ENCODE measurements around the gene MUC5B. TPM values are rescaled to one million over a fixed set of nuclear protein-coding genes. Genes with fewer than 3 reads are reported as not detected.

Gene MUC5B
- total RNA-seq, 1 donor from 2014 or later = 0.25 TPM

GRCh38 chr11:1219834-1220815 lies 2.7 kb upstream of the MUC5B start:
- H3K27ac ChIP-seq = no peak overlapping the region
- no peak for TF ChIP-seq CTCF (IDR thresholded peaks at IDR 0.05)
- TF ChIP-seq POLR2A (IDR thresholded peaks at IDR 0.05) = no peak
- TF ChIP-seq POLR2AphosphoS5 (IDR thresholded peaks at IDR 0.05; ENCODE audit: insufficient read depth in 1 of 2, low read depth in 1 of 2) = no peak
- DNase-seq (ENCODE audit: extremely low spot score in 2 of 2) = no peak
- H3K4me1 ChIP-seq = no peaks in the 10 kb centered on the region
- no peaks in the 10 kb centered on the region for H3K36me3 ChIP-seq
- no peaks in the 10 kb centered on the region for H3K27me3 ChIP-seq
- intact Hi-C loops (cut with DNase I) = loop anchor here (1.0 kb wide), 1 partner anchor 136 kb away; no protein-coding TSS in a partner anchor
- no peaks in the 10 kb centered on the region for H3K9me3 ChIP-seq
- H3K4me3 ChIP-seq = no peak overlapping the region

- Histone ChIP-seq H3K36me3 (no peaks in the 10 kb centered on the region), H3K4me3 (no peak overlapping the region), H3K27ac (no peak overlapping the region), H3K27me3 (no peaks in the 10 kb centered on the region), H3K4me1 (no peaks in the 10 kb centered on the region), H3K9me3 (no peaks in the 10 kb centered on the region)
- TF ChIP-seq CTCF (IDR thresholded peaks at IDR 0.05) (no peak), POLR2AphosphoS5 (IDR thresholded peaks at IDR 0.05; ENCODE audit: insufficient read depth in 1 of 2, low read depth in 1 of 2) (no peak), POLR2A (IDR thresholded peaks at IDR 0.05) (no peak)
- intact Hi-C loops (cut with DNase I) = no loop called here
- DNase-seq (ENCODE audit: extremely low spot score in 2 of 2) = no peak
Observed at GRCh38 chr11:1220941-1221721, 1.7 kb upstream of the MUC5B start.

- H3K27me3 ChIP-seq = no peaks in the 10 kb centered on the region
Observed at GRCh38 chr11:1221848-1222311, 986 bp upstream of the MUC5B start.

GRCh38 chr11:1223346-1224110 lies 662 bp downstream of the MUC5B start:
- TF ChIP-seq POLR2A (IDR thresholded peaks at IDR 0.05) (no peak), CTCF (IDR thresholded peaks at IDR 0.05) (no peak), POLR2AphosphoS5 (IDR thresholded peaks at IDR 0.05; ENCODE audit: insufficient read depth in 1 of 2, low read depth in 1 of 2) (no peak)
- no peak for DNase-seq (ENCODE audit: extremely low spot score in 2 of 2)
- Histone ChIP-seq H3K9me3 (no peaks in the 10 kb centered on the region), H3K36me3 (no peaks in the 10 kb centered on the region), H3K27me3 (no peaks in the 10 kb centered on the region), H3K27ac (no peak overlapping the region), H3K4me3 (no peak overlapping the region), H3K4me1 (no peaks in the 10 kb centered on the region)
- intact Hi-C loops (cut with DNase I) = no loop called here

More at GRCh38 chr11:1221848-1222311, 986 bp upstream of the MUC5B start:
- Histone ChIP-seq H3K36me3 (no peaks in the 10 kb centered on the region), H3K27ac (no peak overlapping the region), H3K9me3 (no peaks in the 10 kb centered on the region), H3K4me3 (no peak overlapping the region), H3K4me1 (no peaks in the 10 kb centered on the region)
- TF ChIP-seq POLR2A (IDR thresholded peaks at IDR 0.05) = no peak
- TF ChIP-seq POLR2AphosphoS5 (IDR thresholded peaks at IDR 0.05; ENCODE audit: insufficient read depth in 1 of 2, low read depth in 1 of 2) = no peak
- TF ChIP-seq CTCF (IDR thresholded peaks at IDR 0.05) = no peak
- no peak for DNase-seq (ENCODE audit: extremely low spot score in 2 of 2)
- intact Hi-C loops (cut with DNase I) = no loop called here

All from vagina (tissue), 2 donors.